Measurements from ENCODE around the gene SMARCA5. TPM values are rescaled to one million over a fixed set of nuclear protein-coding genes. Genes with fewer than 3 reads are reported as not detected.

The SMARCA5 gene
- total RNA-seq = 26.9 and 39.0 TPM in 2 replicates

GRCh38 chr4:143513314-143514168, at the start of gene SMARCA5:
SMARCA5 (plus strand) TSS chr4:143513702; CDS start chr4:143513925, 223 bp downstream.

Other genes with a start within 250 kb of the SMARCA5 start
- gene GAB1, start 176.8 kb upstream of the SMARCA5 start, total RNA-seq = 6.0 and 7.5 TPM in 2 replicates
- gene FREM3, start 187.0 kb downstream of the SMARCA5 start, total RNA-seq = under 0.01 TPM in 1 of 2 replicates, not detected in the other